Measurements from ENCODE around the gene PDE8A.

Gene PDE8A

GRCh38 chr15:85099195-85099803 lies 117.6 kb downstream of the PDE8A start:
- no peak for FAIRE-seq

- FAIRE-seq = no peak
Measured at GRCh38 chr15:85100186-85100937, 118.7 kb downstream of the PDE8A start.

- no peak for FAIRE-seq
Measured at GRCh38 chr15:85104584-85104983, 122.9 kb downstream of the PDE8A start.

- no peak for FAIRE-seq
Measured at GRCh38 chr15:85108136-85108535, 126.5 kb downstream of the PDE8A start.

- FAIRE-seq = no peak
Measured at GRCh38 chr15:85109333-85109732, 127.7 kb downstream of the PDE8A start.

- no peak for FAIRE-seq
Measured at GRCh38 chr15:85112997-85113396, 131.3 kb downstream of the PDE8A start.

- FAIRE-seq = no peak
Measured at GRCh38 chr15:85114886-85115285, 133.2 kb downstream of the PDE8A start.

GRCh38 chr15:85116066-85116465 lies 134.4 kb downstream of the PDE8A start:
- FAIRE-seq = no peak

- FAIRE-seq = no peak
Measured at GRCh38 chr15:85116494-85116893, 134.8 kb downstream of the PDE8A start.

GRCh38 chr15:85116925-85117646 lies 135.4 kb downstream of the PDE8A start:
- no peak for FAIRE-seq

GRCh38 chr15:85118173-85118572 lies 136.5 kb downstream of the PDE8A start:
- no peak for FAIRE-seq

GRCh38 chr15:85118581-85118980 lies 136.9 kb downstream of the PDE8A start:
- FAIRE-seq = no peak

GRCh38 chr15:85120351-85121113 lies 138.9 kb downstream of the PDE8A start:
- FAIRE-seq = no peak

GRCh38 chr15:85124173-85124572 lies 142.5 kb downstream of the PDE8A start:
- no peak for FAIRE-seq

GRCh38 chr15:85125056-85125661 lies 143.5 kb downstream of the PDE8A start:
- FAIRE-seq = no peak

- no peak for FAIRE-seq
Measured at GRCh38 chr15:85128621-85129020, 147.0 kb downstream of the PDE8A start.

GRCh38 chr15:85129881-85130280 lies 148.2 kb downstream of the PDE8A start:
- FAIRE-seq = no peak

- no peak for FAIRE-seq
Measured at GRCh38 chr15:85131915-85132314, 150.3 kb downstream of the PDE8A start.

GRCh38 chr15:85133709-85134108 lies 152.1 kb downstream of the PDE8A start:
- no peak for FAIRE-seq

- peak; percentile 62 for FAIRE-seq
Measured at GRCh38 chr15:85137489-85138168, 156.0 kb downstream of the PDE8A start.

GRCh38 chr15:85139391-85139790 lies 157.7 kb downstream of the PDE8A start:
- no peak for FAIRE-seq

- no peak for FAIRE-seq
Measured at GRCh38 chr15:85141726-85142125, 160.1 kb downstream of the PDE8A start.
